IMR-90 (cell line): ENCODE data around the gene RXFP2. TPM values are rescaled to one million over a fixed set of nuclear protein-coding genes. Genes with fewer than 3 reads are reported as not detected.

Source experiments
- ATAC-seq: fragments of 200-7000 bp; cut with Tn5 transposase; 2 replicates; pipeline ENCODE4 v1.9.1; 2020; ENCODE audit warnings: low read depth, mild to moderate bottlenecking, moderate library complexity
- BruUV-seq: library from RNA; stranded (reverse); fragments of 400-500 nt; replicated peaks from 2 replicates; lab custom pipeline; 2021; lab: Mats Ljungman, UMichigan
- CTCF ChIA-PET: fragments of 300-600 bp; formaldehyde crosslinking; extraction: SDS; loops from one replicate; lab custom pipeline; 2021; ENCODE audit warnings: antibody characterized with exemption; lab: Yijun Ruan, JAX
- POLR2A ChIA-PET: fragments of 300-600 bp; sonication (Branson Sonifier 250); formaldehyde crosslinking; loops from one replicate; lab custom pipeline; 2022; ENCODE audit warnings: antibody characterized with exemption; ENCODE audit not compliant: unreplicated experiment; lab: Charles Lee
- DNase-seq: peaks from one replicate; pipeline ENCODE4 v3.0.0; 2013
- H2AFZ ChIP-seq: replicated peaks from 2 replicates; pipeline ENCODE3; 2013; ENCODE audit warnings: low read length, mild to moderate bottlenecking; ENCODE audit not compliant: poor library complexity
- H2AK5ac ChIP-seq: 2 replicates; pipeline ENCODE4 v1.6.1; 2013; ENCODE audit warnings: low read depth, low read length, inconsistent platforms
- H2AK9ac ChIP-seq: replicated peaks from 2 replicates; pipeline ENCODE3; 2013; ENCODE audit warnings: mild to moderate bottlenecking, low read depth, low read length, moderate library complexity; ENCODE audit not compliant: poor library complexity
- H2BK120ac ChIP-seq: 2 replicates; pipeline ENCODE4 v1.6.1; 2013; ENCODE audit warnings: low read depth, low read length, inconsistent platforms
- H2BK15ac ChIP-seq: 3 replicates; pipeline ENCODE4 v1.6.1; 2013; ENCODE audit warnings: low read depth, low read length, inconsistent platforms
- H2BK20ac ChIP-seq: 2 replicates; pipeline ENCODE4 v1.6.1; 2013; ENCODE audit warnings: low read depth, mild to moderate bottlenecking, inconsistent platforms, low read length, moderate library complexity
- H2BK5ac ChIP-seq: 2 replicates; pipeline ENCODE4 v1.6.1; 2013; ENCODE audit warnings: mild to moderate bottlenecking, low read depth, low read length, inconsistent platforms; ENCODE audit not compliant: poor library complexity, severe bottlenecking
- H3K14ac ChIP-seq: replicated peaks from 2 replicates; pipeline ENCODE4 v1.6.1; 2013; ENCODE audit warnings: low read depth, low read length, inconsistent platforms
- H3K18ac ChIP-seq: 2 replicates; pipeline ENCODE4 v1.6.1; 2013; ENCODE audit warnings: low read depth, low read length, control low read depth
- H3K23ac ChIP-seq: 2 replicates; pipeline ENCODE4 v1.6.1; 2013; ENCODE audit warnings: low read depth, low read length, inconsistent platforms
- H3K27ac ChIP-seq: 2 replicates; pipeline ENCODE4 v1.5.1; 2013; ENCODE audit warnings: mild to moderate bottlenecking, control low read depth, low read length; ENCODE audit not compliant: insufficient read depth
- H3K27me3 ChIP-seq: 2 replicates; pipeline ENCODE4 v1.6.1; 2013; ENCODE audit warnings: low read length; ENCODE audit not compliant: control insufficient read depth, insufficient read depth
- H3K36me3 ChIP-seq: 2 replicates; pipeline ENCODE4 v1.6.1; 2013; ENCODE audit warnings: low read length, mixed read lengths; ENCODE audit not compliant: control insufficient read depth, insufficient read depth
- H3K4ac ChIP-seq: 2 replicates; pipeline ENCODE4 v1.6.1; 2013; ENCODE audit warnings: low read depth, low read length, inconsistent platforms
- H3K4me1 ChIP-seq: 2 replicates; pipeline ENCODE4 v1.6.1; 2013; ENCODE audit warnings: low read length, mixed read lengths; ENCODE audit not compliant: control insufficient read depth, insufficient read depth
- H3K4me2 ChIP-seq: 2 replicates; pipeline ENCODE4 v1.6.1; 2013; ENCODE audit warnings: low read depth, mild to moderate bottlenecking, control low read depth, low read length, moderate library complexity
- H3K4me3 ChIP-seq: 2 replicates; pipeline ENCODE4 v1.5.1; 2013; ENCODE audit warnings: low read depth, mild to moderate bottlenecking, control low read depth, low read length, moderate library complexity; ENCODE audit not compliant: insufficient read depth
- H3K56ac ChIP-seq: 2 replicates; pipeline ENCODE4 v1.6.1; 2013; ENCODE audit warnings: low read length, inconsistent platforms; ENCODE audit not compliant: insufficient read depth; ENCODE audit errors: extremely low read depth
- H3K79me1 ChIP-seq, 2 experiments: 2 replicates each; pipeline ENCODE4 v1.6.1; 2013; ENCODE audit warnings: low read length in 2 of 2, inconsistent platforms in 1 of 2, low read depth in 1 of 2
- H3K9ac ChIP-seq: 2 replicates; pipeline ENCODE4 v1.6.1; 2013; ENCODE audit warnings: low read depth, low read length, control low read depth
- H3K9me1 ChIP-seq: 2 replicates; pipeline ENCODE4 v1.6.1; 2013; ENCODE audit warnings: low read length, inconsistent platforms; ENCODE audit not compliant: insufficient read depth
- H3K9me3 ChIP-seq: 2 replicates; pipeline ENCODE4 v1.6.1; 2013; ENCODE audit warnings: low read length; ENCODE audit not compliant: control insufficient read depth, insufficient read depth
- H4K20me1 ChIP-seq: 2 replicates; pipeline ENCODE4 v1.6.1; 2013; ENCODE audit warnings: low read length, inconsistent platforms; ENCODE audit not compliant: insufficient read depth
- H4K5ac ChIP-seq: 2 replicates; pipeline ENCODE4 v1.6.1; 2013; ENCODE audit warnings: mild to moderate bottlenecking, low read depth, low read length, control low read depth
- H4K8ac ChIP-seq, 2 experiments: 2 replicates each; pipeline ENCODE4 v1.6.1; 2013; ENCODE audit warnings: low read depth in 2 of 2, low read length in 2 of 2, control low read depth in 1 of 2, inconsistent platforms in 1 of 2
- H4K91ac ChIP-seq: 2 replicates; pipeline ENCODE4 v1.6.1; 2013; ENCODE audit warnings: low read depth, low read length, inconsistent platforms; ENCODE audit not compliant: insufficient read depth
- BHLHE40 ChIP-seq: fragments of 150-350 bp; IDR thresholded peaks from 2 replicates; pipeline ENCODE4 v1.6.1; 2016; ENCODE audit warnings: mild to moderate bottlenecking, low read depth, low read length
- CEBPB ChIP-seq: IDR thresholded peaks from 2 replicates; pipeline ENCODE4 v1.6.1; 2012; ENCODE audit warnings: low read depth, low read length, improper control_type of control experiment
- CHD1 ChIP-seq: IDR thresholded peaks from 2 replicates; pipeline ENCODE4 v1.6.1; 2012; ENCODE audit warnings: low read depth, low read length, improper control_type of control experiment
- FOS ChIP-seq: fragments of 150-350 bp; IDR thresholded peaks from 2 replicates; pipeline ENCODE4 v1.6.1; 2016; ENCODE audit warnings: low read depth, low read length
- MAFK ChIP-seq: IDR thresholded peaks from 2 replicates; pipeline ENCODE4 v1.6.1; 2012; ENCODE audit warnings: low read depth, low read length, improper control_type of control experiment
- MAZ ChIP-seq: IDR thresholded peaks from 2 replicates; pipeline ENCODE4 v1.6.1; 2012; ENCODE audit warnings: low read depth, mild to moderate bottlenecking, low read length, improper control_type of control experiment, moderate library complexity, borderline replicate concordance
- MXI1 ChIP-seq: IDR thresholded peaks from 2 replicates; pipeline ENCODE4 v1.6.1; 2012; ENCODE audit warnings: low read depth, mild to moderate bottlenecking, low read length, moderate library complexity, borderline replicate concordance
- NFE2L2 ChIP-seq: fragments of 150-350 bp; IDR thresholded peaks from 2 replicates; pipeline ENCODE4 v1.6.1; 2016; ENCODE audit warnings: low read depth, mild to moderate bottlenecking, low read length
- POLR2A ChIP-seq: IDR thresholded peaks from 2 replicates; pipeline ENCODE4 v1.6.1; 2012; ENCODE audit warnings: mild to moderate bottlenecking, low read depth, low read length
- RAD21 ChIP-seq: IDR thresholded peaks from 2 replicates; pipeline ENCODE4 v1.6.1; 2012; ENCODE audit warnings: low read length, improper control_type of control experiment
- RCOR1 ChIP-seq: IDR thresholded peaks from 2 replicates; pipeline ENCODE4 v1.6.1; 2012; ENCODE audit warnings: mild to moderate bottlenecking, low read length, improper control_type of control experiment; ENCODE audit not compliant: insufficient replicate concordance
- RFX5 ChIP-seq: IDR thresholded peaks from 2 replicates; pipeline ENCODE4 v1.8.0; 2012; ENCODE audit warnings: low read depth, mild to moderate bottlenecking, low read length, moderate library complexity
- SMC3 ChIP-seq: fragments of 150-350 bp; IDR thresholded peaks from 2 replicates; pipeline ENCODE4 v1.6.1; 2016; ENCODE audit warnings: low read depth, mild to moderate bottlenecking, antibody characterized with exemption, low read length, moderate library complexity
- WGBS, 2 experiments: methylation state at CpG; one replicate each; pipeline versions ENCODE4 v1.1.5 to v1.1.7; 2013; ENCODE audit warnings: missing lambda C conversion rate in 2 of 2; ENCODE audit not compliant: insufficient read length in 1 of 2; ENCODE audit errors: extremely low coverage in 2 of 2; 5-methylcytosine and 5-hydroxymethylcytosine counted together
- dilution Hi-C: fragments of 300-500 bp; cut with HindIII; formaldehyde crosslinking; loops from one replicate; pipeline ENCODE4 v1.14.3; 2018; ENCODE audit warnings: low sequenced_read_pairs; ENCODE audit not compliant: unreplicated experiment
- in situ Hi-C: fragments of 300-500 bp; cut with MboI; formaldehyde crosslinking; loops from 3 replicates; pipeline ENCODE4 v1.14.3; 2019; ENCODE audit warnings: low sequenced_read_pairs, inconsistent platforms, mixed read lengths
- intact Hi-C: fragments of 100-400 bp; cut with micrococcal nuclease; formaldehyde crosslinking; loops from 2 replicates; pipeline ENCODE4 v1.10.0; 2022
- polyA plus RNA-seq, 3 experiments: library from polyadenylated mRNA; depleted of rRNA; stranded (reverse); fragments of >200 nt; gene quantifications; 2 replicates each; pipeline ENCODE4 v1.2.3, GENCODE V29; 2012; ENCODE audit warnings: low replicate concordance in 1 of 3
- total RNA-seq: library from RNA; depleted of rRNA; stranded (reverse); fragments of >200 nt; gene quantifications from 2 replicates; pipeline ENCODE4 v1.2.3, GENCODE V29; 2012
- TF ChIP-seq, protein P1 (sequence below): fragments of 150-350 bp; IDR thresholded peaks from 2 replicates; pipeline ENCODE4 v1.6.1; 2017; ENCODE audit warnings: mild to moderate bottlenecking, antibody characterized with exemption, low read length, low read depth
- TF ChIP-seq, protein P2 (sequence below): fragments of 150-350 bp; IDR thresholded peaks from 2 replicates; pipeline ENCODE4 v1.6.1; 2016; ENCODE audit warnings: low read depth, mild to moderate bottlenecking, low read length, moderate library complexity, borderline replicate concordance
- TF ChIP-seq, protein P3 (sequence below): conservative IDR thresholded peaks from 2 replicates; pipeline ENCODE4 v1.5.1; 2012; ENCODE audit warnings: mild to moderate bottlenecking, low read depth, low read length, improper control_type of control experiment

RXFP2 gene
- total and polyA plus RNA-seq, 2 of the 4 experiments (the other 2 are of a cell fraction) = not detected

DNA sequence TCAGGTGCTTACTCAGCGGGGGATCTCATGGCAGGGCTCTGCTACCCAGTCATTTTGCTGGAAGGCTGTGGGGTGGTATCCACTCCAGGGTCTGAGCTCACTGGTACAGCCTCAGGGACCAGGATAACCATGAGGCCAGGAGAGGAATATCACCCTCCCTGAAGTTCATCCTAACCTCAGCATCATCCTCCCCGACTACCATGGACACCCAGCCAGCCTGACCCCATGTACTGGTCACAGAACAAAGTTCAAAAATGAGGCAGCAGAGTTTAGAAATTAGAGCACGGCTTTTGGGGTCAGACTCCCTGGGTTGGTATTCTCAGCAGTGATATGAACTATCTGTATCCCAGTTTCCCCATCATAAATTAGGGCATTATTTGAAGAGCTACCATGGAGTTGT, 35.5 kb upstream of the RXFP2 start:
- Histone ChIP-seq H3K9ac (no peak overlapping the region), H2AK9ac (no peak overlapping the region), H3K27ac (no peak overlapping the region), H4K91ac (no peak overlapping the region), H2BK20ac (no peak overlapping the region), H4K8ac (no peak overlapping the region), H3K27me3 (peaks cover 13% of the 10 kb centered on the region), H4K5ac (no peak overlapping the region), H3K23ac (no peak overlapping the region), H3K9me3 (no peaks in the 10 kb centered on the region), H3K36me3 (no peaks in the 10 kb centered on the region), H3K56ac (no peak overlapping the region), H2AK5ac (no peak overlapping the region), H3K4me1 (no peaks in the 10 kb centered on the region), H3K4ac (no peak overlapping the region), H2BK120ac (no peak overlapping the region), H2AFZ (no peak overlapping the region), H3K4me2 (no peak overlapping the region), H4K20me1 (no peaks in the 10 kb centered on the region), H2BK5ac (no peak overlapping the region), H3K9me1 (no peaks in the 10 kb centered on the region), H3K14ac (no peak overlapping the region), H3K18ac (no peak overlapping the region), H3K4me3 (no peak overlapping the region), H2BK15ac (no peak overlapping the region), H3K79me1 (no peaks in the 10 kb centered on the region)
- in situ Hi-C loops = no loop called here
- WGBS, 2 experiments = no CpG with 5 or more reads among the region's 3 CpGs
- no peak for TF ChIP-seq RCOR1
- TF ChIP-seq NFE2L2 = no peak
- TF ChIP-seq, protein P1, sequence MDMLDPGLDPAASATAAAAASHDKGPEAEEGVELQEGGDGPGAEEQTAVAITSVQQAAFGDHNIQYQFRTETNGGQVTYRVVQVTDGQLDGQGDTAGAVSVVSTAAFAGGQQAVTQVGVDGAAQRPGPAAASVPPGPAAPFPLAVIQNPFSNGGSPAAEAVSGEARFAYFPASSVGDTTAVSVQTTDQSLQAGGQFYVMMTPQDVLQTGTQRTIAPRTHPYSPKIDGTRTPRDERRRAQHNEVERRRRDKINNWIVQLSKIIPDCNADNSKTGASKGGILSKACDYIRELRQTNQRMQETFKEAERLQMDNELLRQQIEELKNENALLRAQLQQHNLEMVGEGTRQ = no peak
- no peak for TF ChIP-seq SMC3
- TF ChIP-seq CHD1 = no peak
- TF ChIP-seq CEBPB = no peak
- no peak for TF ChIP-seq MAFK
- no peak for TF ChIP-seq FOS
- TF ChIP-seq MXI1 = no peak
- no peak for TF ChIP-seq MAZ
- TF ChIP-seq, protein P2, sequence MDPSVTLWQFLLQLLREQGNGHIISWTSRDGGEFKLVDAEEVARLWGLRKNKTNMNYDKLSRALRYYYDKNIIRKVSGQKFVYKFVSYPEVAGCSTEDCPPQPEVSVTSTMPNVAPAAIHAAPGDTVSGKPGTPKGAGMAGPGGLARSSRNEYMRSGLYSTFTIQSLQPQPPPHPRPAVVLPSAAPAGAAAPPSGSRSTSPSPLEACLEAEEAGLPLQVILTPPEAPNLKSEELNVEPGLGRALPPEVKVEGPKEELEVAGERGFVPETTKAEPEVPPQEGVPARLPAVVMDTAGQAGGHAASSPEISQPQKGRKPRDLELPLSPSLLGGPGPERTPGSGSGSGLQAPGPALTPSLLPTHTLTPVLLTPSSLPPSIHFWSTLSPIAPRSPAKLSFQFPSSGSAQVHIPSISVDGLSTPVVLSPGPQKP = no peak
- TF ChIP-seq, protein P3, sequence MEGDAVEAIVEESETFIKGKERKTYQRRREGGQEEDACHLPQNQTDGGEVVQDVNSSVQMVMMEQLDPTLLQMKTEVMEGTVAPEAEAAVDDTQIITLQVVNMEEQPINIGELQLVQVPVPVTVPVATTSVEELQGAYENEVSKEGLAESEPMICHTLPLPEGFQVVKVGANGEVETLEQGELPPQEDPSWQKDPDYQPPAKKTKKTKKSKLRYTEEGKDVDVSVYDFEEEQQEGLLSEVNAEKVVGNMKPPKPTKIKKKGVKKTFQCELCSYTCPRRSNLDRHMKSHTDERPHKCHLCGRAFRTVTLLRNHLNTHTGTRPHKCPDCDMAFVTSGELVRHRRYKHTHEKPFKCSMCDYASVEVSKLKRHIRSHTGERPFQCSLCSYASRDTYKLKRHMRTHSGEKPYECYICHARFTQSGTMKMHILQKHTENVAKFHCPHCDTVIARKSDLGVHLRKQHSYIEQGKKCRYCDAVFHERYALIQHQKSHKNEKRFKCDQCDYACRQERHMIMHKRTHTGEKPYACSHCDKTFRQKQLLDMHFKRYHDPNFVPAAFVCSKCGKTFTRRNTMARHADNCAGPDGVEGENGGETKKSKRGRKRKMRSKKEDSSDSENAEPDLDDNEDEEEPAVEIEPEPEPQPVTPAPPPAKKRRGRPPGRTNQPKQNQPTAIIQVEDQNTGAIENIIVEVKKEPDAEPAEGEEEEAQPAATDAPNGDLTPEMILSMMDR = no peak
- no peak for TF ChIP-seq BHLHE40
- no peak for TF ChIP-seq RAD21
- no peak for TF ChIP-seq RFX5
- TF ChIP-seq POLR2A = no peak
- intact Hi-C loops = no loop called here
- no peak for DNase-seq
- dilution Hi-C loops = no loop called here
- no peak for ATAC-seq
- ChIA-PET CTCF (no interaction called here), POLR2A (no interaction called here)
- no TSS peak for BruUV-seq
